ENCODE measurements around the gene HECTD1. TPM values are rescaled to one million over a fixed set of nuclear protein-coding genes. Genes with fewer than 3 reads are reported as not detected.

The HECTD1 gene
- total RNA-seq, 2 experiments from 2014 or later, result 90.3 to 126 TPM

DNA sequence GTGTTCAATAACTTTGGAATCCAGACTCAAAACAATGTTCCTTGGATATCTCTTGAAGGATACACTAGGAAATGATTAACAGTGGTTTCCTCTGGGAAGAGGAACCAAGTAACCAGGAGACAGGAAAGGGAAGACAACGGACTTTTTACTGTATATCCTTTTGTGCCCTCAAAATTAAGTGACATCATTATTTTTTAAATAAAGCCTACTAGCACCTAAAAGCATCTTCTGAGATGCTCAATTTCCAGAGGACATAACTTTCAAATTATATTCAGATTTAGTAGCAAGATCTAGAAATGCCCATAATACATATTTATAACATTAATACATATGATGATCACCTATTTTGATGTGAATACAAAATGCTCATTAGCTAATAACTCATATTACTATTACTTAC is 6.5 kb downstream of the HECTD1 start:
- Histone ChIP-seq H3K36me3 (ENCODE audit: insufficient read depth, low read length) (peaks cover 89% of the 10 kb centered on the region), H3K9me2 (ENCODE audit: insufficient read depth, low read length) (no peaks in the 10 kb centered on the region), H2AFZ (ENCODE audit: low read length) (no peak overlapping the region), H3K27ac (ENCODE audit: low read depth, low read length, poor library complexity, severe bottlenecking) (no peak overlapping the region), H3K4me3 (ENCODE audit: low read depth, low read length, poor library complexity, severe bottlenecking) (no peak overlapping the region), H4K20me1 (ENCODE audit: insufficient read depth, low read length) (peaks cover 24% of the 10 kb centered on the region), H3K4me2 (ENCODE audit: low read length) (no peak overlapping the region), H3K79me2 (ENCODE audit: insufficient read depth, low read depth, low read length) (peaks cover 92% of the 10 kb centered on the region), H3K9me3 (ENCODE audit: low read length) (no peaks in the 10 kb centered on the region), H3K4me1 (ENCODE audit: insufficient read depth, low read length, poor library complexity, severe bottlenecking) (peaks cover 9% of the 10 kb centered on the region)
- ChIA-PET CTCF (ENCODE audit: unreplicated experiment) (no interaction called here), POLR2A (interaction anchor here (0.7 kb wide), 1 partner anchor 32 kb away, joined by 3 read pairs; no protein-coding TSS in a partner anchor)
- no peak for DNase-seq (ENCODE audit: low spot score)
- intact Hi-C loops (cut with micrococcal nuclease; ENCODE audit: unreplicated experiment), result no loop called here
- TF ChIP-seq EZH2phosphoT487 (IDR thresholded peaks at IDR 0.05; ENCODE audit: borderline replicate concordance, low read depth, low read length), result no peak
- TF ChIP-seq, protein P1, sequence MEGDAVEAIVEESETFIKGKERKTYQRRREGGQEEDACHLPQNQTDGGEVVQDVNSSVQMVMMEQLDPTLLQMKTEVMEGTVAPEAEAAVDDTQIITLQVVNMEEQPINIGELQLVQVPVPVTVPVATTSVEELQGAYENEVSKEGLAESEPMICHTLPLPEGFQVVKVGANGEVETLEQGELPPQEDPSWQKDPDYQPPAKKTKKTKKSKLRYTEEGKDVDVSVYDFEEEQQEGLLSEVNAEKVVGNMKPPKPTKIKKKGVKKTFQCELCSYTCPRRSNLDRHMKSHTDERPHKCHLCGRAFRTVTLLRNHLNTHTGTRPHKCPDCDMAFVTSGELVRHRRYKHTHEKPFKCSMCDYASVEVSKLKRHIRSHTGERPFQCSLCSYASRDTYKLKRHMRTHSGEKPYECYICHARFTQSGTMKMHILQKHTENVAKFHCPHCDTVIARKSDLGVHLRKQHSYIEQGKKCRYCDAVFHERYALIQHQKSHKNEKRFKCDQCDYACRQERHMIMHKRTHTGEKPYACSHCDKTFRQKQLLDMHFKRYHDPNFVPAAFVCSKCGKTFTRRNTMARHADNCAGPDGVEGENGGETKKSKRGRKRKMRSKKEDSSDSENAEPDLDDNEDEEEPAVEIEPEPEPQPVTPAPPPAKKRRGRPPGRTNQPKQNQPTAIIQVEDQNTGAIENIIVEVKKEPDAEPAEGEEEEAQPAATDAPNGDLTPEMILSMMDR (conservative IDR thresholded peaks at IDR 0.05; ENCODE audit: low read length), result no peak
- no TSS peak for BruUV-seq (replicated peaks)

DNA sequence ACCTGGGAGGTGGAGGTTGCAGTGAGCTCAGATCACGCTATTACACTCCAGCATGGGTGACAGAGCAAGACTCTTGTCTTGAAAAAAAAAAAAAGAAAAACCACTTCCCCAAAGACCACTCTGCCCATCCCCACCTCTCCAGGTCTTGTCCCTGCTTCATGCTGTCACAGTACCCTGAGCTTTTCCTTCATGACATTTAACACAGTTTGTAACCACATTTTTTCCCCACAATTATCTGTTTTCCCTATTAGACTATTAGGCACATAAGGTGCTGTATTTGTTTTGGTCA is 6.9 kb downstream of the HECTD1 start:
- ChIA-PET CTCF (ENCODE audit: unreplicated experiment) (no interaction called here), POLR2A (interaction anchor here (0.6 to 1.1 kb wide), 3 partner anchors 15 to 212 kb away, joined by 3 read pairs; no protein-coding TSS in a partner anchor)
- Histone ChIP-seq H3K9me3 (ENCODE audit: low read length) (no peaks in the 10 kb centered on the region), H4K20me1 (ENCODE audit: insufficient read depth, low read length) (peaks cover 21% of the 10 kb centered on the region; the same call in 1 of the 2 replicates), H3K4me2 (ENCODE audit: low read length) (no peak overlapping the region), H3K27ac (ENCODE audit: low read depth, low read length, poor library complexity, severe bottlenecking) (no peak overlapping the region), H3K36me3 (ENCODE audit: insufficient read depth, low read length) (peaks cover 91% of the 10 kb centered on the region), H3K79me2 (ENCODE audit: insufficient read depth, low read depth, low read length) (peaks cover 91% of the 10 kb centered on the region), H3K4me1 (ENCODE audit: insufficient read depth, low read length, poor library complexity, severe bottlenecking) (peaks cover 9% of the 10 kb centered on the region), H3K4me3 (ENCODE audit: low read depth, low read length, poor library complexity, severe bottlenecking) (no peak overlapping the region), H2AFZ (ENCODE audit: low read length) (no peak overlapping the region), H3K9me2 (ENCODE audit: insufficient read depth, low read length) (no peaks in the 10 kb centered on the region)
- DNase-seq (ENCODE audit: low spot score), result no peak
- intact Hi-C loops (cut with micrococcal nuclease; ENCODE audit: unreplicated experiment), result no loop called here
- BruUV-seq (replicated peaks), result no TSS peak
- TF ChIP-seq, protein P1 (conservative IDR thresholded peaks at IDR 0.05; ENCODE audit: low read length), result no peak
- no peak for TF ChIP-seq EZH2phosphoT487 (IDR thresholded peaks at IDR 0.05; ENCODE audit: borderline replicate concordance, low read depth, low read length)

DNA sequence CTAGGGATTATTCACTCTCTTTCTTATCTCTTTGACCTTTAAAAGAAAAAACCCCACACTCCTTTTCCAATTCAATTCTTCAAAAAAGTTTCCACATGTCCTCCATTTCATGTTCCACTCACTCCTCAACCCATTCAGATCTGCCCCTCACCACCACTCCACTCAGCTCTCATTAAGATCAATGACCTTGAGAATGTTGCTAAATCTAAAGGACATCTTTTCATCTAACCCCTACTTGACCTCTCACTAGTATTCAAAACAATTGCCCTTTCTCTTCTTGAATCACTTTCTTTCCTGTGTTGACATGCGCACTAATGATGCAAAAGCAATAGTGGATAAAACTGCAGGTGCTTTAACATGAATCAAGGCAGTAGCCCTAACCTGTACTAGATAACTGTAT is 9.9 kb downstream of the HECTD1 start:
- Histone ChIP-seq H3K79me2 (ENCODE audit: insufficient read depth, low read depth, low read length) (peaks cover 89% of the 10 kb centered on the region), H3K4me3 (ENCODE audit: low read depth, low read length, poor library complexity, severe bottlenecking) (no peak overlapping the region), H3K36me3 (ENCODE audit: insufficient read depth, low read length) (peaks cover 89% of the 10 kb centered on the region), H3K9me3 (ENCODE audit: low read length) (no peaks in the 10 kb centered on the region), H3K27ac (ENCODE audit: low read depth, low read length, poor library complexity, severe bottlenecking) (no peak overlapping the region), H4K20me1 (ENCODE audit: insufficient read depth, low read length) (peaks cover 16% of the 10 kb centered on the region; the same call in 1 of the 2 replicates), H3K9me2 (ENCODE audit: insufficient read depth, low read length) (no peaks in the 10 kb centered on the region), H3K4me2 (ENCODE audit: low read length) (no peak overlapping the region), H3K4me1 (ENCODE audit: insufficient read depth, low read length, poor library complexity, severe bottlenecking) (no peaks in the 10 kb centered on the region), H2AFZ (ENCODE audit: low read length) (no peak overlapping the region)
- ChIA-PET CTCF (ENCODE audit: unreplicated experiment) (interaction anchor here (0.7 kb wide), 1 partner anchor 11 kb away, joined by 3 read pairs; no protein-coding TSS in a partner anchor), POLR2A (interaction anchor here (1.5 kb wide), 1 partner anchor 15 kb away, joined by 3 read pairs; no protein-coding TSS in a partner anchor)
- no TSS peak for BruUV-seq (replicated peaks)
- intact Hi-C loops (cut with micrococcal nuclease; ENCODE audit: unreplicated experiment), result no loop called here
- TF ChIP-seq, protein P1 (conservative IDR thresholded peaks at IDR 0.05; ENCODE audit: low read length), result no peak
- TF ChIP-seq EZH2phosphoT487 (IDR thresholded peaks at IDR 0.05; ENCODE audit: borderline replicate concordance, low read depth, low read length), result no peak
- DNase-seq (ENCODE audit: low spot score), result no peak
